Measurements from ENCODE around the gene GJA8.
A peak's percentile ranks its signal among the peaks of the same experiment; 100 is the strongest.
"Not testable (repeated sequence)": the region's sequence is repeated elsewhere in the genome, so short reads cannot be mapped to it uniquely, and the experiment has no call there.

GJA8 gene

DNA sequence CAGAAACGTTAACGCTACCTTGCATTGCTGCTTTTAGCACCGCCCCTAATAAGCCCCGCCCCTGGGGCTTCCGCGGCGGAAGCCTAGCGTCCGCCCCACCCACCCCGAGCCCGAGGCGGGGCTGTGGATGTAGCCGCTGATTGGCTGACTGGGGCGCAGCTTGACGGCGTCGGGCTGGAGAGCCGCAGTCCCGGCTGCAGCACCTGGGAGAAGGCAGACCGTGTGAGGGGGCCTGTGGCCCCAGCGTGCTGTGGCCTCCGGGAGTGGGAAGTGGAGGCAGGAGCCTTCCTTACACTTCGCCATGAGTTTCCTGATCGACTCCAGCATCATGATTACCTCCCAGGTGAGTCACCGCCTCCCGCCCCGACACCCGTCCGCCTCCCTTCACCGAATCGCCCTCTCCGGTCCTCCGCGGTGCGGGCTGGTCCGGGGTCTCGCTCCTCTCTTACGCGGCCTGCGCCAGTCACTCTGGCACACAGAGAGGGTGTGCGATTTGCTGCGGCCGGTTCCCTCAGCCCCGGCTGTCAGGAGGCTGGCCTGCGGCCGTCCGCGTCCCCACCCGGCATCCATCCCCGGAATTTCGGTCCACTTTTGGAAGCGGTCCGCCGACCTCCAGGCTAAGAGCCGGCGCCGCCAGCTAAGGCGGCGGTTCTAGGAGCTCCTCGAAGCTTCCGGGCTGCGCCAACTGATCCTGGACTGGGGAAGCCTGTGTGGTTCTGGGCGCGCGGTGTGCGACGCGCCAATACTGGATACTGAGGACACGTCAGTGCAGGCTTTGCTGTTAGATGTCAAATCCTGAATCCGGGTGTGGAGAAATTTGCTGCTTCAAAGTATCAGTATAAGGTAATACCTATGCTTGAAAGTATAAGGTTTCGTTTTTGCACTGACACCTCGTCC lies 25.9 kb downstream of the GJA8 start, which contains the start of gene GPR89B:
GPR89B (plus strand) TSS at position 185 of the 897 bp plus-strand sequence; CDS start at position 302, 117 bp downstream.
- ATAC-seq: peak; percentile 98 to 99

DNA sequence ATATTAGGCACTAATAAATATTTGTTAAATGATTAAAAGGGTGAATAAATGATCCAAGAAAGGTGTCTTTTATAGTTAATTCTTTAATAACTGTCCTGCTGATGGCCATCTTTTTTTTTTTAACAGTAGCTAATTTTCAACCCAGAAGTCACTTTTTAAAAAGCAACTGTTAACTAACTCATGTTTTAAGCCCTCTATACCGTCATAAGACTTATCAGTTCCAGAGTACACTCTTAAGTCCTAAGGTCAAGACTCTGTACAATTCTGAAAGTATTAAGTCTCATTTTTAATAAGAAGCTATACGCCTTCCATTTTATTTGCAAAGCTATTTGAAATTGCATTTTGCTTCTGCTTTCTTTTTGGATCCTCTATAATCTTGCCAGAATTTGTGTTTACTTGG lies 28.5 kb downstream of the GJA8 start:
- not testable (repeated sequence) for ATAC-seq

DNA sequence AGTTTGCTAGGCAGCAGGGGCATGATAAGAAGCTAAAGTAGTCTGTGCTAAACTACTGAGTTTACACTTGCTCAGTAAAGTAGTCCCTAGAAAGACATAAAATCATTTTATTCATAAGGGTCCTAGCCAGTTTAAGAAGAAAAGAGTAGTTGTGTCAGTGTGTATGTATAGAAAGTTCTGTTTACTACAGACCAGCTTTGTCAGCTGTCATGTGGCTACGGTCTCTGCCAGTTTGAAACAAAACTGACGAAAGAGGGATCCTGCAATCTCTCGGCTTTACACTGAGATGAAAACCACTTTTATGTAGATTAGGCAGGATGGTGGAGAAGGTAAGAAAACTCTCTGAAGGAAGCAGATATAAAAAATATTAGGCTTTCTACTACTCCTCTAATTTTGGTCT lies 32.7 kb downstream of the GJA8 start:
- ATAC-seq: not testable (repeated sequence)

DNA sequence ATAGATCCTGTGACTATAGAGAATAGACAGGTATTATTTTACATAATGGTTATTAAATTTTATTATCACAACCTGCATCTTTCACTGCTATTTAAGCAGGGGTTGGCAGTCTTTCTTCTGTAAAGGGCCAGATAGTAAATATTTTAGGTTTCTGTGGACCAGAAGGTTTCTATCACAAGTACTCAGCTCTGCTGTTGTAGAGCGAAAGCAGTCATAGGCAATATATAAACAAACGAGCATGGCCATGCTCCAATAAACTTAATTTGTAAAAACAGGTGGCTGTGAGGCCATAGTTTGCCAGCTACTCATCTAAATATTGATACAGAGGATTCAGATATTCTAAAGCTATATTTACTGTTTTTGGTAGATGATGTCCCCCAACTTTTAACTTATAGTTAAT lies 37.9 kb downstream of the GJA8 start:
- ATAC-seq: not testable (repeated sequence)

DNA sequence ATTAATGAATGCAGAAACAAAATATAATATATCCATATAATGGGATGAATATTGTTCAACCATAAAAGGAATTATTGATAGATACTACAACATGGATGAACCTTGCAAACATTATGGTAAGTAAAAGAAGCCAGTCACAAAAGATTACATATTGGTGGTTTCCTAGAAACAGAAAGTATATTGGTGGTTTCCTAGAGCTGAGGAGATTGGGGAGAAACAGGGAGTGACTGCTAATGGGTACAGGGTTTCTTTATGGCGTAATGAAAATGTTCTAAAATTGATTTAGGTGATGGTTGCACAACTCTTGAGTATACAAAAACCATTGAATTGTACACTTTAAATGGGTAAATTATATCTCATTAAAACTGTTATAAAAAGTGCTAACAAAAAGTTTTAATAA lies 40.0 kb downstream of the GJA8 start:
- not testable (repeated sequence) for ATAC-seq

DNA sequence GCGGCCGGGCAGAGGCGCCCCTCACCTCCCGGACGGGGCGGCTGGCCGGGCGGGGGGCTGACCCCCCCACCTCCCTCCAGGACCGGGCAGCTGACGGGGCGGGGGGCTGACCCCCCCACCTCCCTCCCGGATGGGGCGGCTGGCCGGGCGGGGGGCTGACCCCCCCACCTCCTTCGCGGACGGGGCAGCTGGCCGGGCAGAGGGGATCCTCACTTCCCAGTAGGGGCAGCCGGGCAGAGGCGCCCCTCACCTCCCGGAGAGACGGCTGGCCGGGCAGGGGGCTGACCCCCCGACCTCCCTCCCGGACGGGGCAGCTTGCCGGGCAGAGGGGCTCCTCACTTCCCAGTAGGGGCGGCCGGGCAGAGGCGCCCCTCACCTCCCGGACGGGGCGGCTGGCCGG lies 46.9 kb downstream of the GJA8 start:
- not testable (repeated sequence) for ATAC-seq
